Left lung (tissue), 10 donors: Measurements from ENCODE around the gene LIN37. TPM values are rescaled to one million over a fixed set of nuclear protein-coding genes. Genes with fewer than 3 reads are reported as not detected.
"Not testable (repeated sequence)": the region's sequence is repeated elsewhere in the genome, so short reads cannot be mapped to it uniquely, and the experiment has no call there.

ENCODE experiments used
- ATAC-seq: fragments of 200-7000 bp; cut with Tn5 transposase; one replicate; pipeline ENCODE4 v1.9.1; 2020; ENCODE audit warnings: moderate library complexity
- DNase-seq, 4 donors: peaks; one replicate each; pipeline ENCODE4 v3.0.0-alpha.2; 2013 to 2020
- H3K27ac ChIP-seq, 2 donors: fragments of 200-600 bp; sonication (generic) in 1 of 2; one replicate each; pipeline versions ENCODE4 v1.5.0 to v1.8.0; 2020 to 2021
- H3K27me3 ChIP-seq, 2 donors: fragments of 200-600 bp; sonication (generic) in 1 of 2; one replicate each; pipeline versions ENCODE4 v1.5.0 to v1.8.0; 2020 to 2021
- H3K36me3 ChIP-seq, 2 donors: fragments of 200-600 bp; sonication (generic) in 1 of 2; one replicate each; pipeline versions ENCODE4 v1.5.0 to v1.8.0; 2020 to 2021
- H3K4me1 ChIP-seq, 2 donors: fragments of 200-600 bp; one replicate each; pipeline ENCODE4 v1.8.0; 2021
- H3K4me3 ChIP-seq, 2 donors: fragments of 200-600 bp; sonication (generic) in 1 of 2; one replicate each; pipeline versions ENCODE4 v1.5.0 to v1.8.0; 2020 to 2021; ENCODE audit warnings: mild to moderate bottlenecking in 1 of 2
- H3K9me3 ChIP-seq, 2 donors: fragments of 200-600 bp; sonication (generic) in 1 of 2; one replicate each; pipeline versions ENCODE4 v1.5.0 to v1.8.0; 2020 to 2021
- CTCF ChIP-seq, 2 donors: fragments of 200-600 bp; sonication (generic) in 1 of 2; IDR thresholded peaks; one replicate each; pipeline versions ENCODE4 v1.5.0 to v1.8.0; 2021; ENCODE audit warnings: antibody characterized with exemption in 2 of 2
- intact Hi-C, 2 donors: fragments of 100-400 bp; cut with DNase I; formaldehyde crosslinking; loops; one replicate each; pipeline versions ENCODE4 v1.11.2 to v1.14.2; 2022
- polyA plus RNA-seq, 6 donors: library from polyadenylated mRNA; unstranded; fragments of 120-200 nt; gene quantifications; one replicate each; pipeline ENCODE4 v1.2.1, GENCODE V29; 2013; ENCODE audit not compliant: insufficient read length in 6 of 6
- total RNA-seq, 2 donors: library from RNA; stranded (reverse); fragmentation: NEBNext Ultra II Directional; extraction: Animal tissue kit (Norgen Biotek cat#: 25700); gene quantifications; one replicate each; pipeline ENCODE4 v1.2.1, GENCODE V29; 2021
- donor health status: DM: no; HTN: yes; CAD: no.
- donor health status: DM: no; HTN: no; CAD: no.

The LIN37 gene
- total and polyA plus RNA-seq, 8 donors, result 6.6 to 14.5 (median 11.8) TPM

- ATAC-seq, result no peak
- no peaks in the 10 kb centered on the region for H3K9me3 ChIP-seq
Measured at GRCh38 chr19:35764432-35765315, 16.3 kb downstream of the LIN37 start.

GRCh38 chr19:35766571-35767104 lies 18.3 kb downstream of the LIN37 start:
- no peaks in the 10 kb centered on the region for H3K27me3 ChIP-seq
- DNase-seq (no peak), ATAC-seq (no peak)
- no peaks in the 10 kb centered on the region for H3K9me3 ChIP-seq
- TF ChIP-seq CTCF (IDR thresholded peaks at IDR 0.05), result no peak
- no peaks in the 10 kb centered on the region for H3K4me1 ChIP-seq
- H3K4me3 ChIP-seq, result no peak overlapping the region
- peaks cover 0 to 59% of the 10 kb centered on the region in 2 donors for H3K36me3 ChIP-seq
- H3K27ac ChIP-seq, result no peak overlapping the region
- intact Hi-C loops, result no loop called here

More at GRCh38 chr19:35764432-35765315, 16.3 kb downstream of the LIN37 start:
- no peak overlapping the region for H3K27ac ChIP-seq
- no peak overlapping the region for H3K4me3 ChIP-seq
- H3K36me3 ChIP-seq, result peaks cover 0 to 59% of the 10 kb centered on the region in 2 donors
- peaks cover 0 to 3% of the 10 kb centered on the region in 2 donors for H3K4me1 ChIP-seq
- no peaks in the 10 kb centered on the region for H3K27me3 ChIP-seq
- intact Hi-C loops, result no loop called here
- DNase-seq, result no peak
- TF ChIP-seq CTCF (IDR thresholded peaks at IDR 0.05), result no peak

- H3K27ac ChIP-seq, result no peak overlapping the region
- DNase-seq (peak in 1 of 4 donors; percentile 47), ATAC-seq (no peak)
- no peaks in the 10 kb centered on the region for H3K9me3 ChIP-seq
- no peaks in the 10 kb centered on the region for H3K27me3 ChIP-seq
- intact Hi-C loops, result no loop called here
- H3K36me3 ChIP-seq, result peaks cover 0 to 51% of the 10 kb centered on the region in 2 donors
- no peaks in the 10 kb centered on the region for H3K4me1 ChIP-seq
- H3K4me3 ChIP-seq, result no peak overlapping the region
- no peak for TF ChIP-seq CTCF (IDR thresholded peaks at IDR 0.05)
Measured at GRCh38 chr19:35767288-35768081, 19.1 kb downstream of the LIN37 start.

- Histone ChIP-seq H3K36me3 (peaks cover 0 to 46% of the 10 kb centered on the region in 2 donors), H3K4me3 (no peak overlapping the region), H3K9me3 (no peaks in the 10 kb centered on the region), H3K27ac (no peak overlapping the region), H3K4me1 (no peaks in the 10 kb centered on the region), H3K27me3 (no peaks in the 10 kb centered on the region)
- ATAC-seq (no peak), DNase-seq (no peak)
- no peak for TF ChIP-seq CTCF (IDR thresholded peaks at IDR 0.05)
- intact Hi-C loops, result no loop called here
Measured at GRCh38 chr19:35768082-35768421, 19.7 kb downstream of the LIN37 start.

GRCh38 chr19:35772362-35772761 lies 24.0 kb downstream of the LIN37 start:
- DNase-seq, intact Hi-C loops, H3K4me3 ChIP-seq, ATAC-seq, H3K27me3 ChIP-seq, H3K27ac ChIP-seq, H3K9me3 ChIP-seq: not testable (repeated sequence)
- H3K36me3 ChIP-seq, result peaks cover 0 to 11% of the 10 kb centered on the region in 2 donors
- H3K4me1 ChIP-seq, result peaks cover 0 to 17% of the 10 kb centered on the region in 2 donors
